Lower leg skin (tissue), 3 donors: ENCODE results near the gene PDE9A.
"Not testable (repeated sequence)": the region's sequence is repeated elsewhere in the genome, so short reads cannot be mapped to it uniquely, and the experiment has no call there.

ENCODE experiments used
- CTCF ChIP-seq, 3 donors: fragments of 450-650 bp; IDR thresholded peaks; one replicate each; pipeline ENCODE4 v1.5.1; 2016; ENCODE audit warnings: antibody characterized with exemption in 3 of 3, mild to moderate bottlenecking in 3 of 3, moderate library complexity in 2 of 3
- POLR2A ChIP-seq, 2 donors: fragments of 450-650 bp; IDR thresholded peaks; one replicate each; pipeline ENCODE4 v1.6.1; 2016 to 2017; ENCODE audit warnings: antibody characterized with exemption in 2 of 2, mild to moderate bottlenecking in 1 of 2, moderate library complexity in 1 of 2

- TF ChIP-seq CTCF, POLR2A (IDR thresholded peaks at IDR 0.05): not testable (repeated sequence)
These were observed 159.3 kb downstream of the PDE9A start for GRCh38 chr21:42812528-42813241.
